Prostate gland (tissue), 2 donors: ENCODE data around the gene STC2.

Source experiments
- CTCF ChIP-seq, 4 experiments: fragments of 200-600 bp in 2 of 4; fragments of 450-650 bp in 2 of 4; sonication (generic) in 2 of 4; IDR thresholded peaks; 1 replicate in 3 of 4; 2 replicates in 1 of 4; pipeline ENCODE4 v1.5.1; 2016 to 2019; ENCODE audit warnings: antibody characterized with exemption in 4 of 4, mild to moderate bottlenecking in 2 of 4, moderate library complexity in 2 of 4
- POLR2A ChIP-seq: fragments of 450-650 bp; IDR thresholded peaks from one replicate; pipeline ENCODE4 v1.6.1; 2016; ENCODE audit warnings: antibody characterized with exemption, mild to moderate bottlenecking
- POLR2AphosphoS5 ChIP-seq: sonication (generic); formaldehyde crosslinking; IDR thresholded peaks from one replicate; pipeline ENCODE4 v1.6.1; 2017; ENCODE audit warnings: antibody characterized with exemption

GRCh38 chr5:173278641-173279040 is 49.6 kb downstream of the STC2 start:
- TF ChIP-seq POLR2AphosphoS5 (no peak), CTCF (IDR thresholded peaks at IDR 0.05) (no peak), POLR2A (no peak)
